Measurements from ENCODE around the gene CCM2.
A peak's percentile ranks its signal among the peaks of the same experiment; 100 is the strongest.

The CCM2 gene

DNA sequence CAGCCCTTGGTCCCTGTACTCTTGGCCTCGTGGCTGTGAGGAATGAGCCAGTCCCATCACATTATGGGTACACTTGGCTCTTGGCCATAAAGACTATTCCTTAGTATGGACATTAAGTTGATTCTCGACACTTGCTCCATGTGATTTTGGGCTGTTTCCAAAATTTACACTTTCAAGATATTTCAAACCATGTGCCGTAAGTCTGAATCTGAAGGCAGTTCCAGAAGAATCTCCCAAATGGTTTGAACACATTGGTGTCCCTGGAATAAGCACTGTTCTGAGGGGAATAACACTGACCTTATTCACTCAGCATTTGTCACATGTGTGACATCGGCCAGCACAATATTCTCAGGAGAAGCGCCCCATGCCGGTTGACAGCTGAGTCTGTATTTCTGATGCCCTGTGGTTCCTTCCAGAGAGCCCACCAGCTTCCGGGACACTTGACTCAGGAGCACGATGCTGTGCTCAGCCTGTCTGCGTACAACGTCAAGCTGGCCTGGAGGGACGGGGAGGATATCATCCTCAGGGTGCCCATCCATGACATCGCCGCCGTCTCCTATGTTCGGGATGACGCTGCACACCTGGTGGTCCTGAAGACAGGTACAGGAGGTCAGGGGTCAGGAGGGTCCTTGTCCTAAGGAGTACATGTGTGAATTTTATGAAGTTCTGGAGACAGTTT is 64.2 kb downstream of the CCM2 start:
- peak in 1 of 2 donors; percentile 25 for DNase-seq
- intact Hi-C loops (cut with DNase I; ENCODE audit: low total_unique reads) = no loop called here
- no peaks in the 10 kb centered on the region for H3K9me3 ChIP-seq
- TF ChIP-seq, protein P1, sequence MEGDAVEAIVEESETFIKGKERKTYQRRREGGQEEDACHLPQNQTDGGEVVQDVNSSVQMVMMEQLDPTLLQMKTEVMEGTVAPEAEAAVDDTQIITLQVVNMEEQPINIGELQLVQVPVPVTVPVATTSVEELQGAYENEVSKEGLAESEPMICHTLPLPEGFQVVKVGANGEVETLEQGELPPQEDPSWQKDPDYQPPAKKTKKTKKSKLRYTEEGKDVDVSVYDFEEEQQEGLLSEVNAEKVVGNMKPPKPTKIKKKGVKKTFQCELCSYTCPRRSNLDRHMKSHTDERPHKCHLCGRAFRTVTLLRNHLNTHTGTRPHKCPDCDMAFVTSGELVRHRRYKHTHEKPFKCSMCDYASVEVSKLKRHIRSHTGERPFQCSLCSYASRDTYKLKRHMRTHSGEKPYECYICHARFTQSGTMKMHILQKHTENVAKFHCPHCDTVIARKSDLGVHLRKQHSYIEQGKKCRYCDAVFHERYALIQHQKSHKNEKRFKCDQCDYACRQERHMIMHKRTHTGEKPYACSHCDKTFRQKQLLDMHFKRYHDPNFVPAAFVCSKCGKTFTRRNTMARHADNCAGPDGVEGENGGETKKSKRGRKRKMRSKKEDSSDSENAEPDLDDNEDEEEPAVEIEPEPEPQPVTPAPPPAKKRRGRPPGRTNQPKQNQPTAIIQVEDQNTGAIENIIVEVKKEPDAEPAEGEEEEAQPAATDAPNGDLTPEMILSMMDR (IDR thresholded peaks at IDR 0.05) = no peak
- no peak overlapping the region for H3K4me3 ChIP-seq
- H3K4me1 ChIP-seq = no peaks in the 10 kb centered on the region
- H3K36me3 ChIP-seq = peaks cover 6 to 53% (median 41%) of the 10 kb centered on the region in 3 donors
- no peak overlapping the region for H3K27ac ChIP-seq
- H3K27me3 ChIP-seq = no peaks in the 10 kb centered on the region

DNA sequence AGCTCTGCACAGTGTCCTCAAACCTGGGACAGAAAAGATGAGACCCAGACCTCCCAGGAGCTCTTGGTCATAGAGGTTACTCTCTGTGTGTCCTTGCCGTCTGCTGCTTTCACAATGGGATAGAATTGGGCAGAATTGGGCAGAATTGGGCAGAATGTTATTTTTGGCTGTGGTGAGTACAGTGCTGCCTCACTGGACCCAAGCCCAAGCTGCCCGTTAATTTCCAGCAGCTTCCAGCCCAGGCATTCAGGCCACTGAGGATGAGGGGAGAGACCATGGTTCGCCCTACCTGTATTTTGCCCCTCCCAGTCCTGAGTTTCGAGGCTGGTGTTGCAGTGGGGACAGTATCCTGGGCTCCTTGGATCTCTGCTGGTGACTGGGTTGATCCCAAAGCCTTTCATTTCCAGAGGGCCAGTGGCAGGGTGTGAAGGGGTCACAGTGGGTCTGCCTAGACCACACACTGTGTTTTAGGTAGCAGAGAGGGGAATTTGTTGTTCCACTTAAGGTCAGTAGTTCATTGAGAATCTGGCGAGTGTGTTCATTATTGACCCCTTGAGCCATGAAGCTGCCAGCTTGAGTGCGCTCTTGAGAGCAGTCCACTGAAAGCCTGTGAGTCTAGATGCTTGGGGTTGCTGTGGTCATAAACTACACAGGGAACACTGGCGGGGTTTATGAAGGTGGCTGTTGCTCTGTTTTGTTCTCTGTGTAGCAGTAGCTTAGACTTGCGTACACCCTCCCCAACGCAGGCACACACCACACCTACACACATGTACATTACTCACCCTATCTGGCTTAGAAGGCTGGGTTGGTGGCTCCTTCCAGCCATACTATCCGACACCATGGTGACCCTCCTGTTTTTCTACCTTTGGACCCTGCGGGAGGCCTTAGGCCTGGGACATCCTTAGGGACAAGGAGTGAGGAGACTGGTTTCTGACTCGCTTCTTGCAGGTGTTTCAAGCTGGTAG is 65.3 kb downstream of the CCM2 start:
- intact Hi-C loops (cut with DNase I; ENCODE audit: low total_unique reads) = no loop called here
- Histone ChIP-seq H3K27me3 (no peaks in the 10 kb centered on the region), H3K4me3 (no peak overlapping the region), H3K27ac (no peak overlapping the region), H3K4me1 (no peaks in the 10 kb centered on the region), H3K9me3 (no peaks in the 10 kb centered on the region), H3K36me3 (peaks cover 16 to 64% (median 52%) of the 10 kb centered on the region in 3 donors)
- TF ChIP-seq, protein P1 (IDR thresholded peaks at IDR 0.05) = no peak
- peak in 1 of 2 donors; percentile 51 for DNase-seq

DNA sequence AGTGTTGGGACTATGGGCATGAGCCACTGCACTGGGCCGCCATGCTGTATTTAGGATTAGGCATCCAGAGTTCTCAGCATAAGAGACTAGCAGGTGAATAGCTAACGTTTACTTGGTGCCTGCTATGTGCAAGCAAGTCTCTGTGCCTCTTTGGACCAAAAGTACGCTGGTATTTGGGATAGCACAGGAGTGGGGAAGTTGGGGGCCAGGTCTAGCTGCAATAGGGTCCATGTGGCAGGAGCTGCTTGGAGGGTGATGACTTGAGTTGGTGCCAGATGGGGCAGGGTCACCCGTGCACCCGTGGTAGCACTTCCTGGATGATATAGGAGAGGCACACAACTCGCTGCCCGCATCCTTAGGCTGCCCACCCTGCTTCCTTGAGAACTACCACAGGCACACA is 66.4 kb downstream of the CCM2 start:
- TF ChIP-seq, protein P1 (IDR thresholded peaks at IDR 0.05) = no peak
- peaks cover 19 to 75% (median 58%) of the 10 kb centered on the region in 3 donors for H3K36me3 ChIP-seq
- no peak overlapping the region for H3K4me3 ChIP-seq
- H3K4me1 ChIP-seq = no peaks in the 10 kb centered on the region
- no peak overlapping the region for H3K27ac ChIP-seq
- peak in 1 of 2 donors; percentile 20 for DNase-seq
- H3K9me3 ChIP-seq = no peaks in the 10 kb centered on the region
- intact Hi-C loops (cut with DNase I; ENCODE audit: low total_unique reads) = no loop called here
- no peaks in the 10 kb centered on the region for H3K27me3 ChIP-seq

DNA sequence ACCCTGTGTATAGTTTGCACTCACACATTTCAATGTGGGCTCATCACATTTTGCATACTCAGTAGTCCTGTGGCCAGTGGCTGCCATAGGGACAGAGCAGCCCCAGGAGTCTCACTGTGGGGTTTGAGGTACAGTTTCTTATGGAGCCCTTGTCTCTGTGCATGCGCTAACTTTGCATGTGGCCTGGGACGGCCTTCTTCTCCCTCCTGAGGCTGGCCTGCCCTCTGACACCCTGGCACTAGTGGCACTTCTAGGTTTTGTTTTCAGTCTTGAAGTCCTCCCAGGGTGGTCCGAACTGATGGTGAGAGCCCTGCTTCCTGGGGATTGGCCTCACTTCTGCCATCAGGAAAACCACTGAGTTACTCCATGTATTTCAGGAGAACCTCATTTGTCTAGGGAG is 67.6 kb downstream of the CCM2 start:
- H3K9me3 ChIP-seq = no peaks in the 10 kb centered on the region
- TF ChIP-seq, protein P1 (IDR thresholded peaks at IDR 0.05) = no peak
- DNase-seq = peak in 1 of 2 donors; percentile 13
- no peak overlapping the region for H3K4me3 ChIP-seq
- intact Hi-C loops (cut with DNase I; ENCODE audit: low total_unique reads) = no loop called here
- H3K4me1 ChIP-seq = no peaks in the 10 kb centered on the region
- no peak overlapping the region for H3K27ac ChIP-seq
- H3K27me3 ChIP-seq = no peaks in the 10 kb centered on the region
- H3K36me3 ChIP-seq = peaks cover 29 to 87% (median 68%) of the 10 kb centered on the region in 3 donors

DNA sequence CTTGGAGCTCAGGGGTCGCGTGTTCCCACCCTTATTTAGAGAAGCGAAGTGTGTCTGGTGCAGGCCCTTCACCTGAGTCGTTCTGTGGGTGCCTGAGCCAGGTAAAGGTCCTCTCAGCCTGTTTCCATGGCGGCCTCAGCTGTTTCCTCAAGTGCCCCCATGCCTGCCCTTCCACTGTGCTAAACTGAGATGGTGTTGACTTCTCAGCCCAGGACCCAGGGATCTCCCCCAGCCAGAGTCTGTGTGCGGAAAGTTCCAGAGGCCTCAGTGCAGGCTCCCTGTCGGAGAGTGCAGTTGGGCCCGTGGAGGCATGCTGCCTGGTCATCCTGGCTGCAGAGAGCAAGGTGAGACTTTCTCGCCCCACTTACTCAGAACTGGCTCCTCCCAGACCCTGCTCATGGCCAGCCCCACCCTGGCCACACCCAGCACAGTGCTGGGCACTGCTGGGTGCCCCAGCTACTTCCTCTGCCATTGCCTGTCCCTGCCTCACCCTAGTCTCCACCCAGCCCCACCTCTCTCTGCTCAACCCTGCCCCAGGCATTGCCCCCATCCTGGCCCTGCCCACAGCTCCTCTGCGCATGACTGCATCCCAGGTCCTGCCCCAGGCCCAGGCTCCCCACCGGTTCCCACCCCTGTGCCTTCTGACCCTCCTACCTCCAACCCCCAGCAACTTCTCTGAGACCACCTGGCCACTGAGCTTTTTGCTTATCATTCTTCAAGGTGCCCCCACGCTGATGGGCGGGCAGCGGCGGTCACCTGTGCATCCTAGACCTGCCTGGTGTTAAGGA is 68.4 kb downstream of the CCM2 start:
- Histone ChIP-seq H3K36me3 (peaks cover 36 to 95% (median 77%) of the 10 kb centered on the region in 3 donors), H3K27ac (no peak overlapping the region), H3K4me1 (no peaks in the 10 kb centered on the region), H3K27me3 (no peaks in the 10 kb centered on the region), H3K4me3 (no peak overlapping the region), H3K9me3 (no peaks in the 10 kb centered on the region)
- peak in 1 of 2 donors; percentile 33 for DNase-seq
- TF ChIP-seq, protein P1 (IDR thresholded peaks at IDR 0.05) = no peak
- intact Hi-C loops (cut with DNase I; ENCODE audit: low total_unique reads) = no loop called here

Measured in tibial artery (tissue), 4 donors.